IPS-18c (cell line): ENCODE results near the gene ZNF750.

Experiments used
- H3K4me3 ChIP-seq: 2 replicates; pipeline ENCODE4 v1.7.0; 2013; ENCODE audit warnings: low read depth, mild to moderate bottlenecking, low read length, moderate library complexity; ENCODE audit not compliant: insufficient read depth
- H3K9me3 ChIP-seq: one replicate; pipeline ENCODE4 v1.6.1; 2013; ENCODE audit warnings: mild to moderate bottlenecking, low read length, moderate library complexity; ENCODE audit not compliant: control insufficient read depth, insufficient read depth

The ZNF750 gene

GRCh38 chr17:82845163-82845807 lies 5.5 kb upstream of the ZNF750 start:
- peaks cover 2% of the 10 kb centered on the region for H3K9me3 ChIP-seq
- no peak overlapping the region for H3K4me3 ChIP-seq

DNA sequence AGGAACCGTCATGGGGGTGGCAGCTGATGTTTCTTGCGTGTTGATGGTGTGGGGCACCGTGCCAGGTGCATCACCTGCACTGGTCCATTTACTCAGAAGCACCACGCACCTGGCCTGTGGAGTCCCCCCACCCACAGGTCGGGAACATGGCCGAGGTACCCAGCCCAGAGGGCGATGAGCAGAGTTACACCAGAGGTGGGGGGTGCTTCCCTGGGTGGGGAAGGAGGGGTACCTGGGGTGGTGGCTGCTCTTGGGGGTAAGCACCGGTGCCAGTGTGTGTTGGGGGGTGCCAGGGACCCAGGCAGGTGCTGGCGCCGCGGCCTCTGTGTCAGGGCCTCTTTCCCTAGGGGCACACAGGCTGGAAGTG lies 5.0 kb upstream of the ZNF750 start:
- Histone ChIP-seq H3K9me3 (peaks cover 2% of the 10 kb centered on the region), H3K4me3 (no peak overlapping the region)

DNA sequence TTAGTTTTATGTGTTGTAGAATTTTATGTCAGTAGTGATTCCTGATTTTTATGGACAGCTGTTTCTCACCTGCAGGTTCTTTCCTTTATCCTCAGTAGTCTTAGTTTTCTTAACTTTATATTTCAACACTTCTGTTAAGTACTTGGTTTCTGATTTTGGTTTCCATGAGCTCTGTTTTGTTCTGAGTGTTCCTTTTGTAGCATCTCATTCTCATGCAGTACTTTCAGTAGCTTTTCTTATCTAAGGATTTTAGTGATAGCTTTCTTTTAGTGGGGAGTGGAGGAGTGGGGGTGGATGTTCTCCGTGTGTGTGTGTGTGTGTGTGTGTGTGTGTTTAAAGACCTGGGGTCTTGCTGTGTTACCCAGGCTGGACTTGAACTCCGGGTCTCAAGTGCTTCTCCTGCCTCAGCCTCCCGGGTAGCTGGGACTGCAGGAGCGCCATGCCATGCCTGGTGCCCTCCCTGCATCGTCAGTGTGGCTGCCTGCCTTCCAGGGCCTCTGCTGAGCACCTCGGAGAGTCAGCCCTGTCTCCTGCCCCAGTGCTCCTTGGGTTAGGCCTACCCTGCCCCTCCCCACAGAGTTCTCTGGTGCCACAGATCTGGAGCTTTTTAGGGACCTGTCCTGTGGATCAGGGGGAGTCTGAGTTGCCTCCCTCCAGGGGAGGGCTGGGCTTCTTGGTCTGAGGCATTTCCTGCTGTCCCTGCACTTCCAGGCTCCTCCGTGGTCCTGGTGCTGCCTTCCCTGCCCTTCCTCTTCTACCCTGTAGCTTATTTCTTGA lies 4.3 kb upstream of the ZNF750 start:
- H3K9me3 ChIP-seq = peaks cover under 1% of the 10 kb centered on the region

DNA sequence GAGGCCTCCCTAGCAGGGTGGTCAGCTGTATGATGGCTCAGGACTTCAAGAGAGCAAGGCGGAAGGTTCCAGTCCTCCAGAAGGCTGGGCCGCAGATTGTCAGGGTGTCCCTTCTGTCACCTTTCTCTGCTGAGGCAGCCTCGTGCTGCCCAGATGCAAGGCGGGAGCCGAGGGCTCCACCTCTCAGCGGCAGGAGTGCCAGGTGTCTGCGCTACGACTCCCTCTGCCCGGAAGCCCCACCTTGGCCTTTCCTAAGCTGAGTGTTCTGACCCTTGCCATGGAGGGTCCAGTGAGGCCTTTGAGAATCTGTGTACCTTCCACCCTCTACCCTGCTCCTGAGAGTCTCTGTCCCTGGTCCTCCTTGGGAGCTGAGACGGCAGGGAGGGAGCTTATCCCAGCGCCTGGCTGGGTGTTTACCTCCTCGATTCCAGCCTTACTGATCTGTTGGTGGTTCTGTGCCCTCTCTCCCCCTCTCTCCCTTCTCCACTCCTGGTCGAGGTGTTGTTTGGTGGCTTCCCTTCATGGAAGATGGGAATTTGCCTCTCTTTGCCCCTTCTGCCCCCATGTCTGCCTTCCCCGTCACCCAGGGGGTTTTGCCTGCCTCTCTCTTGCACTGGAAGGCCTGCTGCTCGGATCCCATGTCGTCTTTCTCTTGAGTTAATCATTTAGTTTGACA lies 2.2 kb upstream of the ZNF750 start:
- Histone ChIP-seq H3K4me3 (no peak overlapping the region), H3K9me3 (no peaks in the 10 kb centered on the region)

More for the DNA sequence above, 4.3 kb upstream of the ZNF750 start:
- no peak overlapping the region for H3K4me3 ChIP-seq

DNA sequence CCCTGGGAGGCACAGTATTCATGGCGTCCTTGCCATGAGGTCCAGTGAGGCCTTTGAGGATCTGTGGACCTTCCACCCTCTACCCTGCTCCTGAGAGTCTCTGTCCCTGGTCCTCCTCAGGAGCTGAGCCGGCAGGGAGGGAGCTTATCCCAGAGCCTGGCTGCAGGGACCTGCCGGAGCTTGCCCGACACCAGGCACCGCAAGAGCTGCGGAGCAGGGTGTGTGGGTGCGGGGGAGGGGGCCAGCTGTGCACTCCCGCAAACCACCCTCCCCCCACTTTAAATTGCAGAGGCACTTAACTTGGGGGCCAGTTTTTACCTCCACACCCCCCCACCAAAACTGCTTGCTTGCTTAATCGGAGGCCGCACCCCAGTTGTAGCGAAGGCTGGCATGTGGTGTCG lies 609 bp upstream of the ZNF750 start:
- H3K4me3 ChIP-seq = no peak overlapping the region
- H3K9me3 ChIP-seq = no peaks in the 10 kb centered on the region

DNA sequence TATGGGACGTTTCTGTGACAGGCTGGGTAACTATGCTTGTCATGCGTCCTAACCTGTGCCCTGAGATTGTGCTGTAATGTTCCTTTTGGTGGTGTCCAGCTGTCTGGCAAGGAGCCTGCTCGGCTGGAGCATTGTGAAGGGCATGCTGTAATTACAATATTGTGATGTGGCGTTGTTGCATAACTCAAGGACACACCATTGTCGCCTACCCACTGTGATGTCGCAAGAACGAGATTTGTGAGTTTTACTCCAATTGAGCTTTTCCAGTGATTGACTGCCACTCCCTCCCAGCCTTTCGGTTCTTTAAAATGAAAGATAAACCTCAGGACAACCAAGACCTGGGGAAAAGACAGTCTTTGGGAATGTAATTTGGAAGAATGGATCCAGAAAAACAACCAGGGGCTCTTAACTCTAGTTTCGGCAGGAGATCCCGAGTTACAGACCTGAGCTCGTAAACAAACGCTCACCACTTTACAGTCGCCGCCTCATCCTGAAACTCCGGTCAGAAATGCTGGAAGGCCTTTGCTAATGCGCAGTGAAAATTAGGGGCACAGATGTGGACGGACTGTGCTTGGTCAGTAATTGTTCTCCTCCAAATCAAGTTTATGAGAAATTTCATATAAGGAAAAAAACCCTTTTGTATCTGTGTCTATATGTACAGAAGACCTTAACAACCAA lies 1.3 kb downstream of the ZNF750 start:
- Histone ChIP-seq H3K4me3 (no peak overlapping the region), H3K9me3 (no peaks in the 10 kb centered on the region)

GRCh38 chr17:82837586-82838320 lies 2.1 kb downstream of the ZNF750 start:
- Histone ChIP-seq H3K9me3 (no peaks in the 10 kb centered on the region), H3K4me3 (no peak overlapping the region)

DNA sequence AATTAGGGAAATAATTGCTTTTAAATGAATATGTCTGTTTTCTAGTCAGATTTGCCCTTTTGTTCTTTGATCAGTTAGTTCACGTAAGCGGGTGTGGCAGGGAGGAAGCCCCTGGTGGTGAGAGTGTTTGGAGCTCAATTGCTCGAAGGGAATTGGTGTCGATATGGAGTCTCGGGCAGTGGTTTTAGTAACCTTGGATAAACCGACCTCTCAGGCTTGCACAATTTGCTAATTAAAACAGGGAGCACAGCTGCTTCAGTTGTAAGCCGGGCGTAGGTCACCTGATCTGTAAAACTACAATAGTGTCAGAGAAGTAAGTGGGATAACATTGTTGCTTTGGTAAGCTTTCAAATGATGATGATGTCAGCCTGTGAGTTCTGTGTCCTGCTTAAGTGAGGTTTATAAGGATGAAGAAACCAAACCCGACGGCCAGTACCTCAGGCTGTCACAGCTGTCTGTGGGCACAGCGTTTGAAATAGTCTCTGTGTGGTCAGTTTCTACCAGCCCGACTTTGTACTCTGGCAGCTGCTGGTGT lies 2.9 kb downstream of the ZNF750 start:
- Histone ChIP-seq H3K9me3 (no peaks in the 10 kb centered on the region), H3K4me3 (no peak overlapping the region)

- H3K4me3 ChIP-seq = no peak overlapping the region
- H3K9me3 ChIP-seq = no peaks in the 10 kb centered on the region
Observed at GRCh38 chr17:82835766-82836512, 3.9 kb downstream of the ZNF750 start.

GRCh38 chr17:82835122-82835521 lies 4.7 kb downstream of the ZNF750 start:
- Histone ChIP-seq H3K9me3 (no peaks in the 10 kb centered on the region), H3K4me3 (no peak overlapping the region)

GRCh38 chr17:82832881-82833475 lies 6.8 kb downstream of the ZNF750 start:
- Histone ChIP-seq H3K9me3 (no peaks in the 10 kb centered on the region), H3K4me3 (no peak overlapping the region)

GRCh38 chr17:82832411-82832810 lies 7.4 kb downstream of the ZNF750 start:
- Histone ChIP-seq H3K4me3 (no peak overlapping the region), H3K9me3 (no peaks in the 10 kb centered on the region)

DNA sequence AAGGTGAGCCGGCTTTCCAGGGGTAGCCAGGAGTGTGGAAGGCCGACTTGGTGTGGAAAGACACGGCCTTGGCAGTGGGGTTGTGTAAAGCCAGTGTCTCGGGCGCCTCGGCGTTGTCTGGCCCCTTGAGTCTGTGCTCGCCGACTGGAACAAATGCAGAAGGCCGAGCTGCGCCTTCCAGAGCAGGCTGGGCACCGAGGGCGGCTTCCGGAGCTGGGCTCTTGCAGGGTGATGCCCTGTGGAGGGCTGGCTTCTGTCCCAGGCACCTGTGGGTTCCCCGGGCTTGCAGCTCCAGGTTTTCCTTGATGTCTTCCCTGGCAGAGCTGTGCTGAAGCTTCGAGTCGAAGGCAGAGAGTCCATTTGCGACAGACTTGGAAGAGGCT lies 8.0 kb downstream of the ZNF750 start:
- Histone ChIP-seq H3K4me3 (no peak overlapping the region), H3K9me3 (no peaks in the 10 kb centered on the region)

DNA sequence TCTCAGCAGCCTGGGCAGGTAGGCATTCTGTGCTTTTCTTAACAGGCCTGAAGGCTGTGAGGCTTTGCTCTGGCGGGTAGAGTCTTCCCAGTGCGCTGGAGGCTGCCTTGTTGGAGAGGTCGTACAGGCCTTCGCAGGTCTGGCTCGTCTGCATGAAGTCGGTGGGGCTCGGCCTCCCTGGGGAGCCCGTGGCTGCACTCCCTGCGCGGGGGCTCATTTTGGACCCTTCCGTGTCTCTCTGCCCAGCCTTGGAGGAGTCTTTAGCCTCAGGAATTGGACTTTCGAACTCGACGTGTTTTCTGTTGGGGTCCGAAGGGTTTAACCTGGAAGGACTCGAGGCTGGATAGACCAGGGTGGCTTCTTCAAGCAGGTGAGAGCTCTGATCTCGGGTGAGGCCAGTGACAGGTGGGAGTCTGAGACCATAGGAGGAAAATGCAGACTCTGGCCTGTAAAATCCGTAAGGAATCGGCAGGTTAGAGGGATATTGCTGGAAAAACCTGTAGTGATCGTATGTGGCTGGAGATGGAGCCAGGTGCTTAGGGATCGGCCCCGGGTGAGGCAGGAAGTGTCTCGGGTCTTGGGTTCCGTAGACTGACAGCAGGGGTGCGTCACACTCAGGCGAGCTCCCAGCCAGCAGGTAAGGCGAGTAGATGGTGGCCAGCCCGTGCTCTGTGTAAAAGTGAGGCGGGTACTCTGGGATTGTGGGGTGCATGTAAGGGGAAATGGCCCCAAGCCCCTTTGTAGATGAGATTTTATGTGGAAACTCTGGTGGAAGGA lies 8.6 kb downstream of the ZNF750 start:
- H3K9me3 ChIP-seq = no peaks in the 10 kb centered on the region

DNA sequence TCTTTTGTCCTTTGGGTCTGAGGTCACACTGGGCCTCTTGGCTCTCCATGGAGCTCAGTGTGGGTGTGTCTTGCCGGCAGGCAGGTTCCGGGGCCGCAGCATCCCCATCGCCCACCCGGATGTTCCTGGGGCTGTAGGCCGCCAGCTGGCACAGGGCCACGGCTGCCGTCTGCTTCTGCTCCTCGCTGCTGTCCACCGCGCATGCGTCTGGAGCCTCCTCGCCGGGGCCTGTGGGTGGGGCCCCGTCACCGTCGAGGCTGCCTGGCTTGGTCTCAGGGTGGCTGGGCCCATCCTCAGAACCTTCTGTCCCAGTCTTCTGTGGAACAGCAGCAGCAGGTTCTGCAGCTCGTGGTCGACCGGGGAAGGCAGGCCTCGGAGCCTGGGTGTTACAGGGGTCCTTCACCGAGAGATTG lies 9.6 kb downstream of the ZNF750 start:
- H3K4me3 ChIP-seq = no peak overlapping the region
- H3K9me3 ChIP-seq = no peaks in the 10 kb centered on the region

More for the DNA sequence above, 8.6 kb downstream of the ZNF750 start:
- no peak overlapping the region for H3K4me3 ChIP-seq
